ENCODE measurements around the gene TOPORS.
A peak's percentile ranks its signal among the peaks of the same experiment; 100 is the strongest.
"Not testable (repeated sequence)": the region's sequence is repeated elsewhere in the genome, so short reads cannot be mapped to it uniquely, and the experiment has no call there.

Gene TOPORS

GRCh38 chr9:32552172-32552872 is at the start of gene TOPORS, which contains the start of gene SMIM27:
TOPORS (minus strand) TSS chr9:32552586; CDS start chr9:32552436, 150 bp downstream.
SMIM27 (plus strand) TSS chr9:32552327; CDS start chr9:32552435, 108 bp downstream.
- Histone ChIP-seq H3K4me3 (peak within 1 kb of the TSS; percentile 85), H3K27ac (peak within 1 kb of the TSS; percentile 80 to 94)
- DNase-seq (ENCODE audit: low spot score) = peak; percentile 94
- TF ChIP-seq, protein P1, sequence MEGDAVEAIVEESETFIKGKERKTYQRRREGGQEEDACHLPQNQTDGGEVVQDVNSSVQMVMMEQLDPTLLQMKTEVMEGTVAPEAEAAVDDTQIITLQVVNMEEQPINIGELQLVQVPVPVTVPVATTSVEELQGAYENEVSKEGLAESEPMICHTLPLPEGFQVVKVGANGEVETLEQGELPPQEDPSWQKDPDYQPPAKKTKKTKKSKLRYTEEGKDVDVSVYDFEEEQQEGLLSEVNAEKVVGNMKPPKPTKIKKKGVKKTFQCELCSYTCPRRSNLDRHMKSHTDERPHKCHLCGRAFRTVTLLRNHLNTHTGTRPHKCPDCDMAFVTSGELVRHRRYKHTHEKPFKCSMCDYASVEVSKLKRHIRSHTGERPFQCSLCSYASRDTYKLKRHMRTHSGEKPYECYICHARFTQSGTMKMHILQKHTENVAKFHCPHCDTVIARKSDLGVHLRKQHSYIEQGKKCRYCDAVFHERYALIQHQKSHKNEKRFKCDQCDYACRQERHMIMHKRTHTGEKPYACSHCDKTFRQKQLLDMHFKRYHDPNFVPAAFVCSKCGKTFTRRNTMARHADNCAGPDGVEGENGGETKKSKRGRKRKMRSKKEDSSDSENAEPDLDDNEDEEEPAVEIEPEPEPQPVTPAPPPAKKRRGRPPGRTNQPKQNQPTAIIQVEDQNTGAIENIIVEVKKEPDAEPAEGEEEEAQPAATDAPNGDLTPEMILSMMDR (IDR thresholded peaks at IDR 0.05) = no peak

DNA sequence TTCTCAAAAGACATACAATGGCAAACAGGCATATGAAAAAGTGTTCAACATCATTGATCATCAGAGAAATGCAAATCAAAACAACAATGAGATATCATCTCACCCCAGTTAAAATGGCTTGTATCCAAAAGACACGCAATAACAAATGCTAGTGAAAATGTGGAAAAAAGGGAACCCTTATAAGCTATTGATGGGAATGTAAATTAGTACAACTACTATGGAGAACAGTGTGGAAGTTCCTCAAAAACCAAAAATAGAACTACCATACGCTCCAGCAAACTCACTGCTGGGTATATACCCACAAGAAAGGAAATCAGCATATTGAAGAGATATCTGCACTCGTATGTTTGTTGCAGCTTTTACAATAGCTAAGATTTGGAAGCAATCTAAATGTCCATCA is 46.6 kb upstream of the TOPORS start:
- H3K4me3 ChIP-seq; H3K27ac ChIP-seq; DNase-seq (ENCODE audit: low spot score): not testable (repeated sequence)

DNA sequence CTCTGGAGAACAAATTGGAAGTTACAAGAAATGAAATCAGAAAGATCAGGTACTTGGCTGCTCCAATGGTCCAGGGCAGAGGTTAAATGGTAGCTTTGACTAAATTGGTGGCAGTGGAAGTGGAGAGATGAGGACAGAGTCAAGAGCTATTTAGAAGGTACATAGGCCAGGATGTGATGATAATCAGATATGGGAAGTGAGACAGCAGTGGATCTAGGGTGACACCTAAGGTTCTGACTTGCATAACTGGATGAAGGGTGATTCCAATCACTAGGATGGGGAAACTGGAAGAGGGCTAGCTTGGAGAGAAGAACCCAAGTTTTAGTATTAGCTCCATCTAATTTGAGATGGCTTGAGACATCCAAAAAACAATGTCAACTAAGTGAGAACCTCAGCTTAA is 44.5 kb upstream of the TOPORS start:
- TF ChIP-seq, protein P1 (IDR thresholded peaks at IDR 0.05) = no peak
- H3K4me3 ChIP-seq = no peak overlapping the region

DNA sequence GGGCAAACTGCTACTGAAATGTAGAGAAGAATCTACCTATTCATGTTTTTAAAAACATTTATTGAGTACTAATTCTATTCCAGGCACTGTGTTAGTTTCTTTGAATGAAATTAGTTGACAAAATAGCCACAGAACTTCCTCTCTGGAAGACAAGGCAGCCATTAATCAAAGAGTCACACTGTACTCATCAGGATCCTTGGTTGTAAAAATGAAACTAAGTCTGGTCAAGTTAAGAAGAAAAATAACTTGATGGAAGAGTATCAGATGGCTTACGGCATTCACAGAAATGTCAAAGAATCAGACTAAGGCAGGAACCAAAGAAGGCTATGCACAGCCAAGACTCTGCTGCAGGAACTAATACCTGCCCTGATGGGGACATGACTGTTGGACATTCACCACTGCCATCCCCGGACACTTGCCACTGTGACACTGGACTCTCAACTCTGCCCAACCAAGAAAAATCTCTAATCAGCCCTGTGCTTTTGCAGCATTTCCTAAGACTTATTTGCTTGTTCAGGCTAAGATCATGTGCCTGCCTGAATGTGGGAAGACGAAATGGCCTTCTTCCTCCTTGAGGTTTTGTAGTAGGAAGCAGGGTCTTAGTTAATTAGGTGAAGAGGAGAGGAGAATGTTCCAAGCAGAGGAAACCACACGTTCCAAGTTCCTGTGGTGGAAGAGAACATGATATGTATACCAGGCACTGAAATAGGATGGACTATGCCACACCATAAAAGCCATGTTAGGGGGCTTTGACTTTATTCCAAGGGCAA is 43.9 kb upstream of the TOPORS start:
- Histone ChIP-seq H3K4me3 (no peak overlapping the region), H3K27ac (no peak overlapping the region)
- DNase-seq (ENCODE audit: low spot score) = no peak
- TF ChIP-seq, protein P1 (IDR thresholded peaks at IDR 0.05) = no peak

More for the DNA sequence above, 44.5 kb upstream of the TOPORS start:
- no peak overlapping the region for H3K27ac ChIP-seq
- DNase-seq (ENCODE audit: low spot score) = no peak

- TF ChIP-seq, protein P1 (IDR thresholded peaks at IDR 0.05) = no peak
- DNase-seq (ENCODE audit: low spot score) = no peak
- no peak overlapping the region for H3K4me3 ChIP-seq
- H3K27ac ChIP-seq = no peak overlapping the region
Observed at GRCh38 chr9:32590898-32591297, 38.5 kb upstream of the TOPORS start.

DNA sequence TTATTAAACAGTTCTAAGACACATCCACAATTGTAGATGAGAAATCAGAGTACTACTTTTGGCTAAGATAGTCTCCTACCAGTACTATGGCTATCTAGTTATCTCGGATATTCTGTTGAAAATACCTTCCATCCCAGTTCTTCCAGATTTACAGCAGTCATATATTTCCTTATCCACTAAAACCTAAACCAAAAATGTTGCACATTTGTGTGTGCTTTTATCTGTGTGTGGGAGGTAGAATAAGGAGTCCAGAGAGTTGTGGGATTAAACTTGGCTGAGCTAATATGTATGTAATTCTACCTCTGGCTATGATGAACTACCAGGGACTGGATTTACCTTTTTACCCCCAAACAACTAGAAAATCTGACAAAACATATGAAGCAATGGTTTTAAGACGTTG is 38.1 kb upstream of the TOPORS start:
- TF ChIP-seq, protein P1 (IDR thresholded peaks at IDR 0.05) = no peak
- Histone ChIP-seq H3K4me3 (no peak overlapping the region), H3K27ac (no peak overlapping the region)
- no peak for DNase-seq (ENCODE audit: low spot score)

- Histone ChIP-seq H3K4me3 (no peak overlapping the region), H3K27ac (no peak overlapping the region)
- TF ChIP-seq, protein P1 (IDR thresholded peaks at IDR 0.05) = no peak
- no peak for DNase-seq (ENCODE audit: low spot score)
Observed at GRCh38 chr9:32589083-32589723, 36.8 kb upstream of the TOPORS start.

Measured in coronary artery (tissue), 2 donors.